PC-3 (cell line): ENCODE measurements around the gene RSAD1. TPM values are rescaled to one million over a fixed set of nuclear protein-coding genes. Genes with fewer than 3 reads are reported as not detected.
A peak's percentile ranks its signal among the peaks of the same experiment; 100 is the strongest.

Source experiments
- ATAC-seq: fragments of 200-7000 bp; cut with Tn5 transposase; 2 replicates; pipeline ENCODE4 v1.9.1; 2020; ENCODE audit warnings: mild to moderate bottlenecking, moderate library complexity
- BruUV-seq: library from RNA; stranded (reverse); fragments of 400-500 nt; replicated peaks from 2 replicates; lab custom pipeline; 2021; lab: Mats Ljungman, UMichigan
- CTCF ChIA-PET: fragments of 300-600 bp; sonication (Branson Sonifier 250); formaldehyde crosslinking; loops from one replicate; lab custom pipeline; 2022; ENCODE audit warnings: antibody characterized with exemption; lab: Charles Lee
- POLR2A ChIA-PET: fragments of 300-600 bp; sonication (Branson Sonifier 250); formaldehyde crosslinking; loops from one replicate; lab custom pipeline; 2022; ENCODE audit warnings: antibody characterized with exemption; ENCODE audit not compliant: unreplicated experiment; lab: Charles Lee
- DNase-seq: peaks from one replicate; pipeline ENCODE4 v3.0.0-alpha.2; 2015
- H2AFZ ChIP-seq: fragments of 300-600 bp; sonication (generic); 2 replicates; pipeline ENCODE4 v1.6.0; 2016; ENCODE audit warnings: antibody characterized with exemption, low read length
- H3F3A ChIP-seq: fragments of 300-600 bp; sonication (generic); one replicate; pipeline ENCODE4 v1.6.0; 2017; ENCODE audit warnings: antibody characterized with exemption, low read length, control low read depth, mild to moderate bottlenecking; ENCODE audit not compliant: unreplicated experiment
- H3K27ac ChIP-seq: fragments of 300-600 bp; sonication (generic); 2 replicates; pipeline ENCODE4 v1.5.1; 2016; ENCODE audit warnings: mild to moderate bottlenecking, low read length
- H3K27me3 ChIP-seq: fragments of 300-600 bp; sonication (generic); 2 replicates; pipeline ENCODE4 v1.6.1; 2016; ENCODE audit warnings: low read length, mixed read lengths
- H3K36me3 ChIP-seq: fragments of 300-600 bp; sonication (generic); 2 replicates; pipeline ENCODE4 v1.6.1; 2016; ENCODE audit warnings: low read depth, mixed run types, low read length, mixed read lengths
- H3K4me1 ChIP-seq: fragments of 300-600 bp; sonication (generic); 2 replicates; pipeline ENCODE4 v1.5.1; 2016; ENCODE audit warnings: low read length; ENCODE audit not compliant: insufficient read depth
- H3K4me2 ChIP-seq: fragments of 300-600 bp; sonication (generic); 2 replicates; pipeline ENCODE4 v1.6.0; 2016; ENCODE audit warnings: low read length
- H3K4me3 ChIP-seq: fragments of 300-600 bp; sonication (generic); 2 replicates; pipeline ENCODE4 v1.5.1; 2016; ENCODE audit warnings: mild to moderate bottlenecking, low read length, mixed read lengths
- H3K79me2 ChIP-seq: fragments of 300-600 bp; sonication (generic); 2 replicates; pipeline ENCODE4 v1.6.1; 2017; ENCODE audit warnings: low read length, mixed read lengths
- H3K9ac ChIP-seq: fragments of 300-600 bp; sonication (generic); 2 replicates; pipeline ENCODE4 v1.6.0; 2016; ENCODE audit warnings: mild to moderate bottlenecking, low read length
- H3K9me2 ChIP-seq: fragments of 300-600 bp; sonication (generic); replicated peaks from 2 replicates; pipeline ENCODE4 v1.6.1; 2016; ENCODE audit warnings: mixed run types, low read length, mixed read lengths
- H3K9me3 ChIP-seq: fragments of 300-600 bp; sonication (generic); 2 replicates; pipeline ENCODE4 v1.6.1; 2016; ENCODE audit warnings: low read length, mixed read lengths
- H4K20me1 ChIP-seq: fragments of 300-600 bp; sonication (generic); 2 replicates; pipeline ENCODE4 v1.6.1; 2016; ENCODE audit warnings: low read length, mixed read lengths
- EZH2 ChIP-seq: fragments of 300-600 bp; sonication (generic); IDR thresholded peaks from one replicate; pipeline ENCODE4 v1.6.1; 2017; ENCODE audit warnings: antibody characterized with exemption, mild to moderate bottlenecking, low read length; ENCODE audit not compliant: unreplicated experiment
- EZH2phosphoT487 ChIP-seq: fragments of 300-600 bp; sonication (generic); IDR thresholded peaks from 2 replicates; pipeline ENCODE4 v1.6.1; 2018; ENCODE audit warnings: mild to moderate bottlenecking, antibody characterized with exemption, low read length, borderline replicate concordance
- intact Hi-C: fragments of 100-400 bp; cut with micrococcal nuclease; formaldehyde crosslinking; loops from 2 replicates; pipeline ENCODE4 v1.9.0; 2023
- total RNA-seq: library from RNA; depleted of rRNA; stranded (reverse); fragments of >200 nt; gene quantifications from 2 replicates; pipeline ENCODE4 v1.2.3, GENCODE V29; 2014
- TF ChIP-seq, protein P1 (sequence below): fragments of 300-600 bp; sonication (generic); conservative IDR thresholded peaks from 2 replicates; pipeline ENCODE4 v1.5.1; 2017; ENCODE audit warnings: antibody characterized with exemption, low read depth, mild to moderate bottlenecking, low read length

Gene RSAD1
- total RNA-seq, 1 experiment from 2014 or later, result 37.7 TPM

GRCh38 chr17:50453901-50454300, 24.8 kb upstream of the RSAD1 start:
- H2AFZ ChIP-seq, result no peak overlapping the region
- ChIA-PET POLR2A (no interaction called here), CTCF (no interaction called here)
- no peak overlapping the region for H3K4me2 ChIP-seq
- H3K4me1 ChIP-seq, result peaks cover 47% of the 10 kb centered on the region
- intact Hi-C loops, result no loop called here
- H3K9me3 ChIP-seq, result no peaks in the 10 kb centered on the region
- H4K20me1 ChIP-seq, result no peaks in the 10 kb centered on the region
- H3K27ac ChIP-seq, result no peak overlapping the region
- no peak for DNase-seq
- H3K79me2 ChIP-seq, result peaks cover 11% of the 10 kb centered on the region; the same call in 1 of the 2 replicates
- H3K27me3 ChIP-seq, result no peaks in the 10 kb centered on the region
- H3K4me3 ChIP-seq, result no peak overlapping the region
- no peak for TF ChIP-seq EZH2
- TF ChIP-seq, protein P1, sequence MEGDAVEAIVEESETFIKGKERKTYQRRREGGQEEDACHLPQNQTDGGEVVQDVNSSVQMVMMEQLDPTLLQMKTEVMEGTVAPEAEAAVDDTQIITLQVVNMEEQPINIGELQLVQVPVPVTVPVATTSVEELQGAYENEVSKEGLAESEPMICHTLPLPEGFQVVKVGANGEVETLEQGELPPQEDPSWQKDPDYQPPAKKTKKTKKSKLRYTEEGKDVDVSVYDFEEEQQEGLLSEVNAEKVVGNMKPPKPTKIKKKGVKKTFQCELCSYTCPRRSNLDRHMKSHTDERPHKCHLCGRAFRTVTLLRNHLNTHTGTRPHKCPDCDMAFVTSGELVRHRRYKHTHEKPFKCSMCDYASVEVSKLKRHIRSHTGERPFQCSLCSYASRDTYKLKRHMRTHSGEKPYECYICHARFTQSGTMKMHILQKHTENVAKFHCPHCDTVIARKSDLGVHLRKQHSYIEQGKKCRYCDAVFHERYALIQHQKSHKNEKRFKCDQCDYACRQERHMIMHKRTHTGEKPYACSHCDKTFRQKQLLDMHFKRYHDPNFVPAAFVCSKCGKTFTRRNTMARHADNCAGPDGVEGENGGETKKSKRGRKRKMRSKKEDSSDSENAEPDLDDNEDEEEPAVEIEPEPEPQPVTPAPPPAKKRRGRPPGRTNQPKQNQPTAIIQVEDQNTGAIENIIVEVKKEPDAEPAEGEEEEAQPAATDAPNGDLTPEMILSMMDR, result no peak
- TF ChIP-seq EZH2phosphoT487, result no peak
- no peaks in the 10 kb centered on the region; the same call in 1 of the 2 replicates for H3K36me3 ChIP-seq
- BruUV-seq, result no TSS peak
- H3F3A ChIP-seq, result no peaks in the 10 kb centered on the region
- no peak overlapping the region for H3K9ac ChIP-seq
- ATAC-seq, result no peak
- no peaks in the 10 kb centered on the region for H3K9me2 ChIP-seq

- H3K9me3 ChIP-seq, result no peaks in the 10 kb centered on the region
- no peaks in the 10 kb centered on the region for H3F3A ChIP-seq
- no peaks in the 10 kb centered on the region for H3K27me3 ChIP-seq
- ChIA-PET POLR2A (no interaction called here), CTCF (interaction anchor here (1.0 to 1.5 kb wide), 2 partner anchors 60 to 66 kb away, joined by 3 to 4 read pairs; no protein-coding TSS in a partner anchor)
- no peaks in the 10 kb centered on the region; the same call in 1 of the 2 replicates for H3K36me3 ChIP-seq
- H3K27ac ChIP-seq, result peak overlapping the region; percentile 65; the same call in 1 of the 2 replicates
- BruUV-seq, result no TSS peak
- no peak for TF ChIP-seq EZH2
- no peak for TF ChIP-seq EZH2phosphoT487
- TF ChIP-seq, protein P1, result no peak
- H3K9ac ChIP-seq, result no peak overlapping the region
- H3K79me2 ChIP-seq, result peaks cover 11% of the 10 kb centered on the region; the same call in 1 of the 2 replicates
- H4K20me1 ChIP-seq, result no peaks in the 10 kb centered on the region
- no peak overlapping the region for H3K4me3 ChIP-seq
- H3K4me1 ChIP-seq, result peaks cover 42% of the 10 kb centered on the region
- H3K4me2 ChIP-seq, result peak overlapping the region; percentile 49; the same call in 1 of the 2 replicates
- H2AFZ ChIP-seq, result no peak overlapping the region
- no peaks in the 10 kb centered on the region for H3K9me2 ChIP-seq
- DNase-seq (no peak), ATAC-seq (no peak)
- intact Hi-C loops, result loop anchor here (5.0 kb wide), 1 partner anchor 35 kb away; no protein-coding TSS in a partner anchor
Measured at GRCh38 chr17:50457621-50458020, 21.0 kb upstream of the RSAD1 start.

- ChIA-PET CTCF (interaction anchor here (1.0 to 1.5 kb wide), 2 partner anchors 60 to 67 kb away, joined by 3 to 4 read pairs; no protein-coding TSS in a partner anchor), POLR2A (no interaction called here)
- H3K4me3 ChIP-seq, result no peak overlapping the region
- H3K36me3 ChIP-seq, result no peaks in the 10 kb centered on the region; the same call in 1 of the 2 replicates
- H3F3A ChIP-seq, result no peaks in the 10 kb centered on the region
- no peak overlapping the region for H3K9ac ChIP-seq
- H3K9me3 ChIP-seq, result no peaks in the 10 kb centered on the region
- DNase-seq, result peak; percentile 63
- H3K4me2 ChIP-seq, result peak overlapping the region; percentile 49
- intact Hi-C loops, result loop anchor here (5.0 kb wide), 1 partner anchor 36 kb away; no protein-coding TSS in a partner anchor
- H3K9me2 ChIP-seq, result no peaks in the 10 kb centered on the region
- peaks cover 36% of the 10 kb centered on the region for H3K4me1 ChIP-seq
- TF ChIP-seq, protein P1, result no peak
- TF ChIP-seq EZH2 (no peak), EZH2phosphoT487 (no peak)
- ATAC-seq, result peak; percentile 35
- no peaks in the 10 kb centered on the region for H3K27me3 ChIP-seq
- H3K79me2 ChIP-seq, result peaks cover 11% of the 10 kb centered on the region; the same call in 1 of the 2 replicates
- BruUV-seq, result no TSS peak
- peak overlapping the region; percentile 65 for H3K27ac ChIP-seq
- no peak overlapping the region for H2AFZ ChIP-seq
- no peaks in the 10 kb centered on the region for H4K20me1 ChIP-seq
Measured at GRCh38 chr17:50458270-50458669, 20.4 kb upstream of the RSAD1 start.
